Adrenal gland (tissue), 5 donors: ENCODE results near the gene AHRR.

Experiments
- POLR2A ChIP-seq, 2 donors: fragments of 450-650 bp; IDR thresholded peaks; one replicate each; pipeline ENCODE4 v1.6.1; 2017; ENCODE audit warnings: antibody characterized with exemption in 2 of 2, mild to moderate bottlenecking in 2 of 2, moderate library complexity in 1 of 2
- TF ChIP-seq, protein P1 (sequence below), 6 experiments: fragments of 450-650 bp in 4 of 6; fragments of 200-600 bp in 2 of 6; sonication (generic) in 1 of 6; IDR thresholded peaks; 1 replicate in 5 of 6; 2 replicates in 1 of 6; pipeline versions ENCODE4 v1.5.1 to v1.8.0; 2016 to 2021; ENCODE audit warnings: antibody characterized with exemption in 6 of 6, mild to moderate bottlenecking in 2 of 6, moderate library complexity in 1 of 6
- donor health status: DM: no; HTN: no; CAD: no.

DNA sequence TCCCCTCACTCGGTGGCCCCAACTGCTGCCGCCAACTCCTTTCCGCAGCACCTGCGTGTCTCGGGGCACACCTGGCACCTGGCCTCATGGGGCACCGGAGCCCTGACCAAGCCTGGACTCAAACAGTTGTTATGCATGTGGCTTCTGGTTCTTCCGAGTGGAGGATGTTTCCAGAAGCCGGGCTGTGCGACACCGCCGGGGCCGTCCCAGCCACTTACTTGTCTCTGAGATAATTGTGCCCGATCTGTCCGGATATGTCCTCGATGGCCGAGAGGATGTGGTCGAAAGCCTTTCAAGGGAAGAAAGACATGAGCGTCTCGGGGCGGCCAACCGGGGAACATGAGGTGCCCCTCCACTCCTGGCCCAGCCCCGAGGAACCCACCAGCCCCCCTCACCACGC, 159.8 kb downstream of the AHRR start:
- TF ChIP-seq, protein P1, sequence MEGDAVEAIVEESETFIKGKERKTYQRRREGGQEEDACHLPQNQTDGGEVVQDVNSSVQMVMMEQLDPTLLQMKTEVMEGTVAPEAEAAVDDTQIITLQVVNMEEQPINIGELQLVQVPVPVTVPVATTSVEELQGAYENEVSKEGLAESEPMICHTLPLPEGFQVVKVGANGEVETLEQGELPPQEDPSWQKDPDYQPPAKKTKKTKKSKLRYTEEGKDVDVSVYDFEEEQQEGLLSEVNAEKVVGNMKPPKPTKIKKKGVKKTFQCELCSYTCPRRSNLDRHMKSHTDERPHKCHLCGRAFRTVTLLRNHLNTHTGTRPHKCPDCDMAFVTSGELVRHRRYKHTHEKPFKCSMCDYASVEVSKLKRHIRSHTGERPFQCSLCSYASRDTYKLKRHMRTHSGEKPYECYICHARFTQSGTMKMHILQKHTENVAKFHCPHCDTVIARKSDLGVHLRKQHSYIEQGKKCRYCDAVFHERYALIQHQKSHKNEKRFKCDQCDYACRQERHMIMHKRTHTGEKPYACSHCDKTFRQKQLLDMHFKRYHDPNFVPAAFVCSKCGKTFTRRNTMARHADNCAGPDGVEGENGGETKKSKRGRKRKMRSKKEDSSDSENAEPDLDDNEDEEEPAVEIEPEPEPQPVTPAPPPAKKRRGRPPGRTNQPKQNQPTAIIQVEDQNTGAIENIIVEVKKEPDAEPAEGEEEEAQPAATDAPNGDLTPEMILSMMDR (IDR thresholded peaks at IDR 0.05), result no peak
- no peak for TF ChIP-seq POLR2A (IDR thresholded peaks at IDR 0.05)
